Measurements from ENCODE around the gene NDUFA8. TPM values are rescaled to one million over a fixed set of nuclear protein-coding genes. Genes with fewer than 3 reads are reported as not detected.
"Not testable (repeated sequence)": the region's sequence is repeated elsewhere in the genome, so short reads cannot be mapped to it uniquely, and the experiment has no call there.

NDUFA8 gene
- total RNA-seq, 1 experiment from 2014 or later, result 105 TPM

DNA sequence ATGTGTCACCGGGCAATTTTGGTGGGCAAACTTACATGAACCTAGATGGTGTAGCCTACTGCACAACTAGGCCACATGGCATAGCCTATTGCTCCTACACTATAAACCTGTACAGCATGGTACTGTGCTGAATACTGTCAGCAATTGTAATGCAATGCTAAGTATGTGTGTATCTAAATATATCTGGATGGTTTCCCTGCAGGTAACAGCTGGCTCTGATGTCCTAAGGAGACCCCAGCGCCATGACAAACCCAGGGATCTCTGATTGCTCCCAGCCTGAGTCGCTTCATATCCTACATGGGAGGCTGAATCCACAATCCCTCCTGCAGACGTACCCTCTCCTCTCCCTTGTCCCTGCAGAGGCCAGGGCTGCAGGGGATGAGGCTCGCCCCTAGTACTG is 39.9 kb downstream of the NDUFA8 start:
- H3K27me3 ChIP-seq (replicated peaks; ENCODE audit: insufficient read depth, low read depth, low read length, poor library complexity), result no peaks in the 10 kb centered on the region
- BruUV-seq (replicated peaks), result no TSS peak
- intact Hi-C loops (cut with micrococcal nuclease; ENCODE audit: unreplicated experiment), result loop anchor here (5.0 kb wide), 1 partner anchor 333 kb away; no protein-coding TSS in a partner anchor
- H3K4me3 ChIP-seq (ENCODE audit: low read depth, low read length, poor library complexity, severe bottlenecking), result no peak overlapping the region
- no peaks in the 10 kb centered on the region for H3K9me3 ChIP-seq (ENCODE audit: low read depth, low read length, poor library complexity, severe bottlenecking)
- TF ChIP-seq EZH2 (IDR thresholded peaks at IDR 0.05; ENCODE audit: borderline replicate concordance, low read depth, low read length, poor library complexity, severe bottlenecking), result no peak
- TF ChIP-seq, protein P1, sequence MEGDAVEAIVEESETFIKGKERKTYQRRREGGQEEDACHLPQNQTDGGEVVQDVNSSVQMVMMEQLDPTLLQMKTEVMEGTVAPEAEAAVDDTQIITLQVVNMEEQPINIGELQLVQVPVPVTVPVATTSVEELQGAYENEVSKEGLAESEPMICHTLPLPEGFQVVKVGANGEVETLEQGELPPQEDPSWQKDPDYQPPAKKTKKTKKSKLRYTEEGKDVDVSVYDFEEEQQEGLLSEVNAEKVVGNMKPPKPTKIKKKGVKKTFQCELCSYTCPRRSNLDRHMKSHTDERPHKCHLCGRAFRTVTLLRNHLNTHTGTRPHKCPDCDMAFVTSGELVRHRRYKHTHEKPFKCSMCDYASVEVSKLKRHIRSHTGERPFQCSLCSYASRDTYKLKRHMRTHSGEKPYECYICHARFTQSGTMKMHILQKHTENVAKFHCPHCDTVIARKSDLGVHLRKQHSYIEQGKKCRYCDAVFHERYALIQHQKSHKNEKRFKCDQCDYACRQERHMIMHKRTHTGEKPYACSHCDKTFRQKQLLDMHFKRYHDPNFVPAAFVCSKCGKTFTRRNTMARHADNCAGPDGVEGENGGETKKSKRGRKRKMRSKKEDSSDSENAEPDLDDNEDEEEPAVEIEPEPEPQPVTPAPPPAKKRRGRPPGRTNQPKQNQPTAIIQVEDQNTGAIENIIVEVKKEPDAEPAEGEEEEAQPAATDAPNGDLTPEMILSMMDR (conservative IDR thresholded peaks at IDR 0.05; ENCODE audit: low read depth, low read length), result no peak
- no peak overlapping the region for H3K27ac ChIP-seq (ENCODE audit: low read depth, low read length, poor library complexity, severe bottlenecking)
- DNase-seq (ENCODE audit: low spot score), result no peak
- CTCF ChIA-PET, result no interaction called here
- POLR2A ChIA-PET (ENCODE audit: low non-redundant PET), result no interaction called here
- no peaks in the 10 kb centered on the region for H3K4me1 ChIP-seq (ENCODE audit: insufficient read depth, low read length, poor library complexity, severe bottlenecking)
- H3K36me3 ChIP-seq (ENCODE audit: insufficient read depth, low read length, poor library complexity, severe bottlenecking), result no peaks in the 10 kb centered on the region

DNA sequence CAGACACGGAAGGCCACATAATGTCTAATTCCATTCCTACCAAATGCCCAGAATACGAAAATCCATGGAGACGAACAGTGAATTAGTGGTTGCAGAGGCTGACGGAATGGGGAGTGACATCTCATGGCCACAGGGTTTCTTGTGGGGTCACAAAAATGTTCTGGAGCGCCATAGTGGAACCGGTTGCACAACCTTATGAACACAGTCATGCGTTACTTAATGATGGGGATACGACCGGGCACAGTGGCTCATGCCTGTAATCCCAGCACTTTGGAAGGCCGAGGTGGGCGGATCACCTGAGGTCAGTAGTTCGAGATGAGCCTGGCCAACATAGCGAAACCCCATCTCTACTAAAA is 40.4 kb downstream of the NDUFA8 start:
- H3K27me3 ChIP-seq (replicated peaks; ENCODE audit: insufficient read depth, low read depth, low read length, poor library complexity), result no peaks in the 10 kb centered on the region
- no peak overlapping the region for H3K27ac ChIP-seq (ENCODE audit: low read depth, low read length, poor library complexity, severe bottlenecking)
- BruUV-seq (replicated peaks), result no TSS peak
- H3K4me3 ChIP-seq (ENCODE audit: low read depth, low read length, poor library complexity, severe bottlenecking), result no peak overlapping the region
- TF ChIP-seq, protein P1 (conservative IDR thresholded peaks at IDR 0.05; ENCODE audit: low read depth, low read length), result no peak
- TF ChIP-seq EZH2 (IDR thresholded peaks at IDR 0.05; ENCODE audit: borderline replicate concordance, low read depth, low read length, poor library complexity, severe bottlenecking), result no peak
- POLR2A ChIA-PET (ENCODE audit: low non-redundant PET), result no interaction called here
- H3K9me3 ChIP-seq (ENCODE audit: low read depth, low read length, poor library complexity, severe bottlenecking), result no peaks in the 10 kb centered on the region
- CTCF ChIA-PET, result interaction anchor here (0.5 kb wide), 1 partner anchor 582 kb away, joined by 4 read pairs; no protein-coding TSS in a partner anchor
- no peak for DNase-seq (ENCODE audit: low spot score)
- no peaks in the 10 kb centered on the region for H3K4me1 ChIP-seq (ENCODE audit: insufficient read depth, low read length, poor library complexity, severe bottlenecking)
- intact Hi-C loops (cut with micrococcal nuclease; ENCODE audit: unreplicated experiment), result no loop called here
- H3K36me3 ChIP-seq (ENCODE audit: insufficient read depth, low read length, poor library complexity, severe bottlenecking), result no peaks in the 10 kb centered on the region

DNA sequence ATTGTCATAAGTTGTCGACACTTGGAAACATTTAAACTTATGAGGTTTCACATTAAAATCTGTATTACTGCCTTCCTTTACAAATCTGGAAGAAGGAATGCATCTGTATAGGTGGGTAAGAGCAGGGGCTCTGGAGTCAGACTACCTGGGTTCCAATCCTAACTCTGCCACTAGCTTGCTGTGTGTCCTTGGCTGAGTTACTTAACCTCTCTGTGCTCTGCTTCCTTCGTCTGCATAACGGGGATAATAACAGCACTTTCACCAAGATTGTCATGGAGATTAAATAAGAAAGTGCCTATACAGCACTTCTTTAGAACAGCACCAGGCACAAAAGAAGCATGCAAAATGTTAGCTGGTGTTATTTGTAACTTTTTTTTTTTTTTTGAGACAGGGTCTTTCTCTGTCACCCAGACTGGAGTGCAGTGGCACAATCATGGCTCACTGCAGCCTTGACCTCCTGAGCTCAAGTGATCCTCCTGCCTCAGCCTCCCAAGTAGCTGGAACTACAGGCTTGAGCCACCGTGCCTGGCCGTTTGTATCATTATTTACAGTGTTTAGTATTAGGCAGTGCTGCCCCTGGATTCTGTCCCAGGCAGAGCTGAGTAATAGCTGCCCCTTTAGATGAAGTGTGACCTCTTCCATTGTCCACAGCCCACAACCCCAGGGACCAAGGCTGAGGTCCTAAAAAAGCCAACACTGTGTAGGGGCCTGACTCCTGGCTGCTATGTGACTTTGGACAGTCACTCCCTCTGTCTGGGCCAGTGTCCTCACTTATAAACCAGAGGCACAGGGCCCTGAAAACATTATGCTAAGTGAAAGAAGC is 41.0 kb downstream of the NDUFA8 start:
- no peak for TF ChIP-seq EZH2 (IDR thresholded peaks at IDR 0.05; ENCODE audit: borderline replicate concordance, low read depth, low read length, poor library complexity, severe bottlenecking)
- no peaks in the 10 kb centered on the region for H3K27me3 ChIP-seq (replicated peaks; ENCODE audit: insufficient read depth, low read depth, low read length, poor library complexity)
- no peaks in the 10 kb centered on the region for H3K36me3 ChIP-seq (ENCODE audit: insufficient read depth, low read length, poor library complexity, severe bottlenecking)
- H3K4me1 ChIP-seq (ENCODE audit: insufficient read depth, low read length, poor library complexity, severe bottlenecking), result no peaks in the 10 kb centered on the region
- DNase-seq (ENCODE audit: low spot score), result no peak
- intact Hi-C loops (cut with micrococcal nuclease; ENCODE audit: unreplicated experiment), result no loop called here
- H3K9me3 ChIP-seq (ENCODE audit: low read depth, low read length, poor library complexity, severe bottlenecking), result no peaks in the 10 kb centered on the region
- no peak overlapping the region for H3K27ac ChIP-seq (ENCODE audit: low read depth, low read length, poor library complexity, severe bottlenecking)
- BruUV-seq (replicated peaks), result no TSS peak
- CTCF ChIA-PET, result interaction anchor here (0.5 kb wide), 1 partner anchor 581 kb away, joined by 4 read pairs; no protein-coding TSS in a partner anchor
- H3K4me3 ChIP-seq (ENCODE audit: low read depth, low read length, poor library complexity, severe bottlenecking), result no peak overlapping the region
- POLR2A ChIA-PET (ENCODE audit: low non-redundant PET), result no interaction called here

DNA sequence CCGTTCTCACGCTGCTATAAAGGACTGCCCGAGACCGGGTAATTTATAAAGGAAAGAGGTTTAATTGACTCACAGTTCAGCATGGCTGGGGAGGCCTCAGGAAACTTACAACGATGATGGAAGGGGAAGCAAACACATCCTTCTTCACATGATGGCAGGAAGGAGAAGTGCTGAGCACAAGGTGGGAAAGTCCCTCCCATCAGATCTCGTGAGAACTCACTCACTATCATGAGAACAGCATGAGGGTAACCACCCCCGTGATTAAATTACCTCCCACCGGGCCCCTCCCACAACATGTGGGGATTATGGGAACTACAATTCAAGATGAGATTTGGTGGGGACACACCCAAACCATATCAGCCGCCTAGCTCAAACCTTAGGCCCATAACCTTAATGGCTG is 42.3 kb downstream of the NDUFA8 start:
- BruUV-seq (replicated peaks); H3K4me3 ChIP-seq (ENCODE audit: low read depth, low read length, poor library complexity, severe bottlenecking); H3K36me3 ChIP-seq (ENCODE audit: insufficient read depth, low read length, poor library complexity, severe bottlenecking); DNase-seq (ENCODE audit: low spot score); intact Hi-C loops (cut with micrococcal nuclease; ENCODE audit: unreplicated experiment); H3K4me1 ChIP-seq (ENCODE audit: insufficient read depth, low read length, poor library complexity, severe bottlenecking); H3K27me3 ChIP-seq (replicated peaks; ENCODE audit: insufficient read depth, low read depth, low read length, poor library complexity); H3K27ac ChIP-seq (ENCODE audit: low read depth, low read length, poor library complexity, severe bottlenecking); POLR2A ChIA-PET (ENCODE audit: low non-redundant PET); H3K9me3 ChIP-seq (ENCODE audit: low read depth, low read length, poor library complexity, severe bottlenecking): not testable (repeated sequence)
- CTCF ChIA-PET, result interaction anchor here (1.2 kb wide), 1 partner anchor 18 kb away, joined by 3 read pairs; no protein-coding TSS in a partner anchor
